Head of caudate nucleus (tissue), 42 donors: ENCODE data around the gene ZEB2.

Experiments
- DNase-seq, 42 donors: peaks; one replicate each; pipeline versions ENCODE4 v3.0.0 to v3.0.0-alpha.2; 2020 to 2021; ENCODE audit warnings: mixed read lengths in 7 of 42
- intact Hi-C: fragments of 100-400 bp; cut with DNase I; formaldehyde crosslinking; loops from one replicate; pipeline ENCODE4 v1.15.0; 2022

ZEB2 gene

GRCh38 chr2:144463266-144463665, 56.7 kb downstream of the ZEB2 start:
- DNase-seq, result no peak
- intact Hi-C loops, result no loop called here

GRCh38 chr2:144462266-144462665, 57.7 kb downstream of the ZEB2 start:
- intact Hi-C loops, result no loop called here
- no peak for DNase-seq

- peak; percentile 34 to 93 (median 80) for DNase-seq
- intact Hi-C loops, result no loop called here
These were observed 58.6 kb downstream of the ZEB2 start for GRCh38 chr2:144461308-144461766.

- intact Hi-C loops, result no loop called here
These were observed 59.1 kb downstream of the ZEB2 start for GRCh38 chr2:144460727-144461307.

GRCh38 chr2:144459937-144460336, 60.0 kb downstream of the ZEB2 start:
- DNase-seq, result no peak
- intact Hi-C loops, result no loop called here

More at GRCh38 chr2:144460727-144461307, 59.1 kb downstream of the ZEB2 start:
- no peak for DNase-seq

GRCh38 chr2:144459286-144459685, 60.6 kb downstream of the ZEB2 start:
- intact Hi-C loops, result no loop called here
- DNase-seq, result no peak

GRCh38 chr2:144458541-144458940, 61.4 kb downstream of the ZEB2 start:
- intact Hi-C loops, result no loop called here
- no peak for DNase-seq

- intact Hi-C loops, result no loop called here
- peak in 3 of 42 donors; percentile 32 to 59 (median 52) for DNase-seq
These were observed 63.2 kb downstream of the ZEB2 start for GRCh38 chr2:144456680-144457079.

GRCh38 chr2:144455987-144456386, 63.9 kb downstream of the ZEB2 start:
- intact Hi-C loops, result no loop called here
- no peak for DNase-seq

GRCh38 chr2:144454466-144455287, 65.2 kb downstream of the ZEB2 start:
- no peak for DNase-seq
- intact Hi-C loops, result no loop called here

GRCh38 chr2:144453486-144454158, 66.3 kb downstream of the ZEB2 start:
- intact Hi-C loops, result no loop called here
- no peak for DNase-seq

- no peak for DNase-seq
- intact Hi-C loops, result no loop called here
These were observed 67.0 kb downstream of the ZEB2 start for GRCh38 chr2:144452989-144453336.

- intact Hi-C loops, result no loop called here
- peak in 2 of 42 donors; percentile 43 to 66 for DNase-seq
These were observed 67.5 kb downstream of the ZEB2 start for GRCh38 chr2:144452169-144452988.

GRCh38 chr2:144451443-144451842, 68.5 kb downstream of the ZEB2 start:
- DNase-seq, result no peak
- intact Hi-C loops, result no loop called here

- peak in 20 of 42 donors; percentile 18 to 76 (median 44) for DNase-seq
- intact Hi-C loops, result no loop called here
These were observed 70.9 kb downstream of the ZEB2 start for GRCh38 chr2:144449028-144449406.

- intact Hi-C loops, result no loop called here
These were observed 71.4 kb downstream of the ZEB2 start for GRCh38 chr2:144448389-144449027.

GRCh38 chr2:144447535-144447934, 72.4 kb downstream of the ZEB2 start:
- DNase-seq, result no peak
- intact Hi-C loops, result no loop called here

More at GRCh38 chr2:144448389-144449027, 71.4 kb downstream of the ZEB2 start:
- DNase-seq, result peak in 1 of 42 donors; percentile 42

GRCh38 chr2:144446136-144446535, 73.8 kb downstream of the ZEB2 start:
- intact Hi-C loops, result no loop called here
- DNase-seq, result no peak

GRCh38 chr2:144445196-144445595, 74.7 kb downstream of the ZEB2 start:
- intact Hi-C loops, result no loop called here
- DNase-seq, result no peak
